Measurements from ENCODE around the gene GAB3.
"Not testable (repeated sequence)": the region's sequence is repeated elsewhere in the genome, so short reads cannot be mapped to it uniquely, and the experiment has no call there.

The GAB3 gene

GRCh38 chrX:154719132-154719675 is 31.7 kb downstream of the GAB3 start:
- no peak for DNase-seq (ENCODE audit: low spot score)

- no peak for DNase-seq (ENCODE audit: low spot score)
Observed at GRCh38 chrX:154718616-154719015, 32.3 kb downstream of the GAB3 start.

GRCh38 chrX:154717824-154718223 is 33.1 kb downstream of the GAB3 start:
- DNase-seq (ENCODE audit: low spot score): no peak

- DNase-seq (ENCODE audit: low spot score): no peak
Observed at GRCh38 chrX:154715825-154716224, 35.1 kb downstream of the GAB3 start.

GRCh38 chrX:154714925-154715324 is 36.0 kb downstream of the GAB3 start:
- DNase-seq (ENCODE audit: low spot score): no peak

GRCh38 chrX:154712781-154713740 is 37.8 kb downstream of the GAB3 start:
- DNase-seq (ENCODE audit: low spot score): no peak

- DNase-seq (ENCODE audit: low spot score): no peak
Observed at GRCh38 chrX:154711264-154711663, 39.6 kb downstream of the GAB3 start.

GRCh38 chrX:154710309-154710708 is 40.6 kb downstream of the GAB3 start:
- no peak for DNase-seq (ENCODE audit: low spot score)

- DNase-seq (ENCODE audit: low spot score): no peak
Observed at GRCh38 chrX:154698630-154699248, 52.1 kb downstream of the GAB3 start.

GRCh38 chrX:154696676-154697045 is 54.2 kb downstream of the GAB3 start:
- DNase-seq (ENCODE audit: low spot score): no peak

- DNase-seq (ENCODE audit: low spot score): no peak
Observed at GRCh38 chrX:154695911-154696675, 54.8 kb downstream of the GAB3 start.

GRCh38 chrX:154693394-154693793 is 57.5 kb downstream of the GAB3 start:
- no peak for DNase-seq (ENCODE audit: low spot score)

GRCh38 chrX:154690438-154690837 is 60.4 kb downstream of the GAB3 start:
- not testable (repeated sequence) for DNase-seq (ENCODE audit: low spot score)

- DNase-seq (ENCODE audit: low spot score): not testable (repeated sequence)
Observed at GRCh38 chrX:154672084-154672483, 78.8 kb downstream of the GAB3 start.

- DNase-seq (ENCODE audit: low spot score): not testable (repeated sequence)
Observed at GRCh38 chrX:154670848-154671247, 80.0 kb downstream of the GAB3 start.

GRCh38 chrX:154661899-154662298 is 89.0 kb downstream of the GAB3 start:
- no peak for DNase-seq (ENCODE audit: low spot score)

- DNase-seq (ENCODE audit: low spot score): no peak
Observed at GRCh38 chrX:154661170-154661569, 89.7 kb downstream of the GAB3 start.

- DNase-seq (ENCODE audit: low spot score): no peak
Observed at GRCh38 chrX:154660541-154660940, 90.3 kb downstream of the GAB3 start.

- DNase-seq (ENCODE audit: low spot score): no peak
Observed at GRCh38 chrX:154658957-154659356, 91.9 kb downstream of the GAB3 start.

GRCh38 chrX:154658187-154658586 is 92.7 kb downstream of the GAB3 start:
- no peak for DNase-seq (ENCODE audit: low spot score)

- DNase-seq (ENCODE audit: low spot score): no peak
Observed at GRCh38 chrX:154657226-154657805, 93.6 kb downstream of the GAB3 start.

GRCh38 chrX:154655786-154656185 is 95.1 kb downstream of the GAB3 start:
- no peak for DNase-seq (ENCODE audit: low spot score)
